HG02943 (cell line): Measurements from ENCODE around the gene TDRD10.
"Not testable (repeated sequence)": the region's sequence is repeated elsewhere in the genome, so short reads cannot be mapped to it uniquely, and the experiment has no call there.

Source experiments
- ATAC-seq: cut with Tn5 transposase; IDR thresholded peaks from one replicate; pipeline ENCODE4 v1.9.1; 2021; ENCODE audit warnings: mild to moderate bottlenecking, low read depth, moderate library complexity; ENCODE audit not compliant: unreplicated experiment

Gene TDRD10

GRCh38 chr1:154478639-154479038 is 23.4 kb upstream of the TDRD10 start:
- no peak for ATAC-seq

GRCh38 chr1:154479764-154480421 is 22.1 kb upstream of the TDRD10 start:
- ATAC-seq, result no peak

GRCh38 chr1:154481053-154481452 is 21.0 kb upstream of the TDRD10 start:
- ATAC-seq, result no peak

- ATAC-seq, result no peak
Measured at GRCh38 chr1:154483941-154484803, 17.8 kb upstream of the TDRD10 start.

- ATAC-seq, result no peak
Measured at GRCh38 chr1:154485106-154485505, 16.9 kb upstream of the TDRD10 start.

GRCh38 chr1:154485910-154486496 is 16.0 kb upstream of the TDRD10 start:
- ATAC-seq, result no peak

GRCh38 chr1:154486756-154487155 is 15.3 kb upstream of the TDRD10 start:
- not testable (repeated sequence) for ATAC-seq

- ATAC-seq, result no peak
Measured at GRCh38 chr1:154488922-154489321, 13.1 kb upstream of the TDRD10 start.

GRCh38 chr1:154489695-154490274 is 12.2 kb upstream of the TDRD10 start:
- no peak for ATAC-seq

GRCh38 chr1:154490317-154490716 is 11.7 kb upstream of the TDRD10 start:
- ATAC-seq, result no peak

- ATAC-seq, result no peak
Measured at GRCh38 chr1:154492115-154492514, 9.9 kb upstream of the TDRD10 start.

GRCh38 chr1:154493276-154493675 is 8.7 kb upstream of the TDRD10 start:
- no peak for ATAC-seq

GRCh38 chr1:154495496-154496273 is 6.3 kb upstream of the TDRD10 start:
- ATAC-seq, result no peak

- ATAC-seq, result no peak
Measured at GRCh38 chr1:154496383-154496782, 5.6 kb upstream of the TDRD10 start.

GRCh38 chr1:154497026-154497806 is 4.8 kb upstream of the TDRD10 start:
- no peak for ATAC-seq

GRCh38 chr1:154499446-154499845 is 2.6 kb upstream of the TDRD10 start:
- ATAC-seq, result no peak

- ATAC-seq, result no peak
Measured at GRCh38 chr1:154500533-154500932, 1.5 kb upstream of the TDRD10 start.

- ATAC-seq, result no peak
Measured at GRCh38 chr1:154501423-154502065, 475 bp upstream of the TDRD10 start.

- ATAC-seq, result no peak
Measured at GRCh38 chr1:154502744-154503115, 711 bp downstream of the TDRD10 start.
